MG63 (cell line): ENCODE measurements around the gene ZNF679. TPM values are rescaled to one million over a fixed set of nuclear protein-coding genes. Genes with fewer than 3 reads are reported as not detected.
"Not testable (repeated sequence)": the region's sequence is repeated elsewhere in the genome, so short reads cannot be mapped to it uniquely, and the experiment has no call there.

Source experiments
- DNase-seq: peaks from one replicate; pipeline ENCODE4 v3.0.0-alpha.2; 2020
- H3K27me3 ChIP-seq: fragments of 250-450 bp; sonication (Bioruptor Pico); 2 replicates; pipeline ENCODE4 v1.5.1; 2020; ENCODE audit warnings: mild to moderate bottlenecking, moderate library complexity
- H3K36me3 ChIP-seq: fragments of 250-450 bp; sonication (Bioruptor Pico); 2 replicates; pipeline ENCODE4 v1.5.1; 2020; ENCODE audit warnings: mild to moderate bottlenecking, moderate library complexity
- H3K4me3 ChIP-seq: fragments of 250-450 bp; sonication (Bioruptor Pico); 2 replicates; pipeline ENCODE4 v1.5.1; 2020; ENCODE audit warnings: mild to moderate bottlenecking, moderate library complexity
- H3K9me3 ChIP-seq: fragments of 250-450 bp; sonication (Bioruptor Pico); 2 replicates; pipeline ENCODE4 v1.5.1; 2020; ENCODE audit warnings: mild to moderate bottlenecking, moderate library complexity
- total RNA-seq: library from RNA; depleted of rRNA; stranded (reverse); fragments of >200 nt; shearing (Covaris generic); gene quantifications from 2 replicates; pipeline ENCODE4 v1.2.3, GENCODE V29; 2014; ENCODE audit warnings: low replicate concordance; rRNA removed

ZNF679 gene
- not detected in 2 replicates for total RNA-seq

DNA sequence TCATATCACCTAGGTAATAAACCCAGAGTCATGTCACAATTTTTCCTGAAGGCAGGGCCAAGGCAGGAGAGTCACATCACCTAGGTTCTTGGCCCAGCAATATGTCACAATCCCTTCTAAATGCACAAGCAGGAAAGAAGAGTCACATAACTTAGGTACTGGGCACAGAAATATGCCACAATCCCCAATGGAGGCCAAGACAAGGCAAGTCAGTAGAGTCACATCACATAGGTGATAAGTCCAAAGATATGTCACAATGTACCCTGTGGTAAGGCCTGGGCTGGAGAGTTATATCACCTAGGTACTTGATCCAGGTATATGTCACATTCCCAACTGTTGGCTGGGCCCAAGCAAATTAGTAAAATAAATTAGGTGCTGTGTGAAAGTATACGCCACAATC is at the start of gene ZNF679:
Gene ZNF679, plus strand, starts transcription at position 301 of the 400 bp plus-strand sequence. CDS start 20,644 bp downstream, outside the sequence.
- not testable (repeated sequence) for H3K4me3 ChIP-seq, H3K27me3 ChIP-seq, H3K36me3 ChIP-seq, H3K9me3 ChIP-seq, DNase-seq

DNA sequence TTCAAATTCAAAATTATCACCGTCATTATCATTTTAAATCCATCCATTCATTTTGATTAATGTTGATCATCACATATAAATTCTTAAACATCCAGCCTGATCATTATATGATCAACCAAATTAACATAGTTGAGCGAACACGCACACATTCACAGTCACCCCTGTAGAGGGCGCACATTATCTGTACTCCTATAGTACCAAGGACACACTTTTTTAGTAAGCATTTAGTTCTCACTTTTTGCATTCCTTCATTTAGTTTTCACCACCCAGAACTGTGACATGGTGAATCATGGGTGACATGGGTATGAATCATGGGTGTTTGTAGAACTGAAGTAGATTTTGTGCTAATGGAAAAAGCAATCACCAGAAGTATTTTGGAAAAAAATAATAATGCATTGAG is 47.3 kb upstream of the ZNF679 start:
- no peak for DNase-seq
- Histone ChIP-seq H3K36me3 (no peaks in the 10 kb centered on the region), H3K27me3 (no peaks in the 10 kb centered on the region), H3K4me3 (no peak overlapping the region), H3K9me3 (no peaks in the 10 kb centered on the region)

DNA sequence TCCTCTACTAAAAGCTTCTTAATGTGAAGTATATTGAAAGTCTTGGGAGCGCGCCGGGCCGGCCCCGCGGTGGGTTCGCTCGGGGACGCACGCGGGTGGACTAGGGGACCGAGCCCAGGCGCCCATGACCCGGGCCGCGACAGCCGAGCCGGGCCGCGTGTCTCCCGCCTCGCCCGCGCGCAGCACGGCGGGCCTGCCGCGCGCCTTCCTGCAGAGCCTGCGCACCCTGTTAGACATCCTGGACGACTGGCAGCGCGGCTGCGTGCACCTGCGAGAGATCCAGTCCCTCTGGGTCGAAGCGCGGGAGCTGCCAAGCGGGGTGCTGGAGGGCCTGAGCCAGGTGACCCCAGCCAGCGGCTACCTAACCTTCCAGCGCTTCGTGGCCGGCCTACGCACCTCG is 46.7 kb upstream of the ZNF679 start:
- Histone ChIP-seq H3K27me3 (no peaks in the 10 kb centered on the region), H3K4me3 (no peak overlapping the region), H3K36me3 (no peaks in the 10 kb centered on the region), H3K9me3 (no peaks in the 10 kb centered on the region)
- DNase-seq = no peak

DNA sequence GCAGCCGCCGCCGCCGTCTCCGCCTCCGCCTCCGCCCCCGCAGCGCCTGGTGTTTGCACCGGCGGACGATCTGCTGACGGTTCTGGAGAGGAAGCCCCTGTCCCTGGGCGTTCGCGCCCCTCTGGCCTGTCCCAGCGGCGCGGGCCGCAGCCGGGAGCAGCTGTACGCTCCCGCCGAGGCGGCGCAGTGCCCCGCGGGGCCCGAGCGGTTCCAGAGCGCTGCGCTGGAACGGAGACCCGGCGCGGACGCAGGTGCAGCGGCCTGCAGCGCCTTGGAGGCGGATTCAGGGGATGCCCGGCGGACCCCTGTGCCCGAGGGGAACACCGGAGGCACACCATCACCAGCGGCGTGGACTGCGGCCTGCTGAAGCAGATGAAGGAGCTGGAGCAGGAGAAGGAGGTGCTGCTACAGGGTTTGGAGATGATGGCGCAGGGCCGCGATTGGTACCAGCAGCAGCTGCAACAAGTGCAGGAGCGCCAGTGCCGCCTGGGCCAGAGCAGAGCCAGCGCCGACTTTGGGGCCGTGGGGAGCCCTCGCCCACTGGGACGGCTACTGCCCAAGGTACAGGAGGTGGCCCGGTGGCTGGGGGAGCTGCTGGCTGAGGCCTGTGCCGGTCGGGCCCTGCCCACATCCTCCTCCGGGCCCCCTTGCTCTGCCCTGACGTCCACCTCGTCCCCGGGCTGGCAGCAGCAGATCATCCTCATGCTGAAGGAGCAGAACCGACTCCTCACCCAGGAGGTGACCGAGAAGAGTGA is 46.1 kb upstream of the ZNF679 start:
- Histone ChIP-seq H3K27me3 (no peaks in the 10 kb centered on the region), H3K9me3 (no peaks in the 10 kb centered on the region), H3K36me3 (no peaks in the 10 kb centered on the region), H3K4me3 (no peak overlapping the region)
- no peak for DNase-seq

DNA sequence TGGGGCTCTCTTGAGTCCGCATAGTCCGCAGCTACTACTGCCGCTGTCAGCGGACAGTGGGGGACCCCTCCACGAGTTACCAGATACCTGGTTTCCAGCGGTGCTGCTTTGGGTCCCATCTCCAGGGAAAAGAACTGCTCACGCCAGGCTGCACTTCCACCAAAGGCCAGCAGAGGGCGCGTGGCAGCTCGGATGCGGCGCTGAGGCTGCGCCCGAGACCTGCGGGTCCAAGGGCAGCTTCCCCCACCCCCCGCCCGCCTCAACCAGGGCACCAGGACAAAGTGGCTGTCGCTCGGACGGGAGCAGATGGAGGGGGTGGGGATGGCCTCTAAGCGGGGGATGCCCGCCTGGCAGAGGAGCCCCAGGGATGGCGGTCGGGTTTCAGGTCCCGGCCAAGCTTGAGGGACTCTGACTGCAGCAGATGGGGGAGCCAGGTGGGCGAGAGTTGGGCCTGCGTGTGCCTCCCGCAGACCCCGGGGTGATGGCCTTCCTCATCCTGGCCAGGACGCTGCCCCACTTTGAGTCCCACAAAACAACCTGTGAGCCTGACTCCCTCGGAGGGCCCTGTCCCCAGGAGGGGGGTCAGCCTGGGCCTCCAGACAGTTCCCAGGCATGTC is 45.0 kb upstream of the ZNF679 start:
- Histone ChIP-seq H3K4me3 (no peak overlapping the region), H3K9me3 (no peaks in the 10 kb centered on the region), H3K36me3 (no peaks in the 10 kb centered on the region), H3K27me3 (no peaks in the 10 kb centered on the region)
- DNase-seq = no peak

DNA sequence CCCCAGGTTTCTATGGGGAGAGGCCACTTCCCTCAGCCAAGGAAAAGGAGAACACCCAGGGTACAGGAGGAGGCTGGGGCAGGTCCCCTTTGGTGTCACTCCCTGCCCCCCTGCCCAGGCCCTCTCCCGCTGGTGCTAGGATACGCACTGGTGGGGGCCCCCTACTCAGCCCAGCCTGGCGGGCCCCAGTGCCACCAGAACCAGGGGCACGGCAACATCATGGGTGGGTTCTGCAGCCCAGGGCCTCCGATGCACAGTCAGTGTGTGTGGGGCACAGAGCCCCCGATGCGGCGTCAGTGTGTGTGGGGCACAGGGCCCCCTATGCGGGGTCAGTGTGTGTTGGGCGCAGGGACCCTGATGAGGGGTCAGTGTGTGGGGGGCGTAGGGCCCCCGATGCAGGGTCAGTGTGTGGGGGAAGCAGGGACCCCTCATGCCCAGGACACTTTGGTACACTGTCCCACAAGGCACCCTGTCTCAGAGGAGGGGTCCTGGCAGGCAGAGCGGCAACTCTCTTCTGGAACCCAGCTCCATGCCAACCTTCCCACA is 44.4 kb upstream of the ZNF679 start:
- H3K9me3 ChIP-seq = no peaks in the 10 kb centered on the region
- H3K4me3 ChIP-seq = no peak overlapping the region
- H3K27me3 ChIP-seq = no peaks in the 10 kb centered on the region
- DNase-seq = no peak
- no peaks in the 10 kb centered on the region for H3K36me3 ChIP-seq

DNA sequence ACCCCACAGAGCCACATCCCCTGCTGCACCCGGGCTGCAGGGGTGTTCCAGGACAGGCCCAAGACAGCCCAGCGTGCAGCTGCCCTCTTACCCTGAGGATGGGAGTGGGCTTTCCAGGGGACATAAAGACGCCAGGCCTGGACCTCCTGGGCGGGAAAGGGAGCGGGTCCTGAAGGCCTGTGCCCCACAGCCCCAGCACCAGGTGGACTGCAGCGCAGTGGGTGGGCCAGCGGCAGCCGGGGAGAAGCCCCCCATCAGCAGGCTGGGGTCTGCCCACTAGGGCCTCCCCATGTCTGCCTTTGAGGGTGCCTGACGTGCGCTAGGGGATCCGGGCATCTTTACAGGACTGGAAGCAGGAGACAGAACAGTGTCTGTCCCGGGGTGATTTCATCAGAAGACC is 43.9 kb upstream of the ZNF679 start:
- no peaks in the 10 kb centered on the region for H3K9me3 ChIP-seq
- no peak overlapping the region for H3K4me3 ChIP-seq
- no peak for DNase-seq
- no peaks in the 10 kb centered on the region for H3K27me3 ChIP-seq
- H3K36me3 ChIP-seq = no peaks in the 10 kb centered on the region

DNA sequence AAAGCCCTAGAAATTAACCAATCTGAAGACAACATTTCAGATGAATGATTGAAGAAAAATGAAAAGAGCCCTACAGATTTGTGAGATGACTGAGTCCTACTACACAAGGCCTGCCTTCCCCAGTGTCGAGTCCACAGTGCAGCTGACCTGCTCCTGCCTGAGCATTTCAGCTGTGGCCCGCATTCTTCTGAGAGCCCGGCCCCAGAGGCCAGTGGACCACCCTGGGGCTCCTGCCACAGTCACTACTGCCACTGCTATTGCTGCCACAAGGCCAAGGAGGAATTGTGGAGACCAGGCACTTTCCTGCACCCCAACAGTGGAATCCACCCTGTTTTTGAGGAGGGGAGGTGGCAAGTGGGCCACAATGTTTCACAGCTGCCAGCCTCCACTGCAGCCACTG is 40.9 kb upstream of the ZNF679 start:
- Histone ChIP-seq H3K9me3 (no peaks in the 10 kb centered on the region), H3K27me3 (no peaks in the 10 kb centered on the region), H3K4me3 (no peak overlapping the region), H3K36me3 (no peaks in the 10 kb centered on the region)
- DNase-seq = no peak

DNA sequence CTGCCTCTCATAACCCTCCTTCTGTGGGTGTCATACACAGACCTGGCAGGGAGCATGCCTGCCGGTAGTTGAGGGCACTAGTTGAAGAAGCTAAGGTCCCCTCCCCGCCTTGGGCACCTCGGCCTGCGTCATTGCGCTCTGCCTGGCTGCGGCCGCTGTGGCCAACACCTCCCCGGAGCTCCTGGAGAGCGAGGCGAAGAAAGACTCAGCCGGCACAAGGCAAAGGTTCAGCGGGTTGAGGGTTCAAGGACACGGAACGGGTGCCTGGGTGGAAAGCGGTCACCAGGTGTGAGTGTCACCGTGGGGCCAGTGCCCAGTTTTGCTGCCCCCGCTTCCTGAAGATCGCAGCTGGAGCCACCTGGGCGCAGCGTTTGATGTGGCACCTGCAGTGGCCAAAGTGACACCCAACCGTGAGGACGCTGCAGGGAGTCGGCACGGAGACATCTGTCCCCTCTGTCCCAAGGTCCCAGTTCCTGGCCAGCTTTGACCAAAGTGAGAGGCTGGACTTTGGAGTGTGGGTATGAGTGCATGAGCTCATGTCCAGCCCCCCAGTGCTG is 36.0 kb upstream of the ZNF679 start:
- H3K27me3 ChIP-seq = no peaks in the 10 kb centered on the region
- H3K36me3 ChIP-seq = no peaks in the 10 kb centered on the region
- no peaks in the 10 kb centered on the region for H3K9me3 ChIP-seq
- no peak for DNase-seq
- no peak overlapping the region for H3K4me3 ChIP-seq

DNA sequence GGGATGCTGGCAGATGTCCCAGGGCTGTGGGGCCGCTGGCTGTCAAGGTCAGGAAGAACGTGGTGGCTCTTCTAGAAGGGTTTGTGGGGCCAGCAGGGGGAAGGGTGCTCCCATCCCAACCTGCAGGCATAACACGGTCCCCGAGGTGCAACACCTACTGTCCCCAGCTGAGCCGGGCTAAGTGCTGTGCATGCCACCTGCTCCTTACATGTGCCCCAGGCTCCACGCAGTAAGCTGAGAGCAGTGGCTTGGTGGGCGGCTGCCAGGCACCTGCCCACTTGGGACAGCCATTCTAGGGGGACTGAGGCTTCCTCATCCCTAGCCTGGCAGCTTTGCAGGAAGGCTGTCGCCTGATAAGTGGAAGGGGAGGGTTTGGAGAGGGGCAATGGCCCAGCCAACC is 35.5 kb upstream of the ZNF679 start:
- no peaks in the 10 kb centered on the region for H3K9me3 ChIP-seq
- H3K27me3 ChIP-seq = no peaks in the 10 kb centered on the region
- no peak overlapping the region for H3K4me3 ChIP-seq
- no peak for DNase-seq
- H3K36me3 ChIP-seq = no peaks in the 10 kb centered on the region

DNA sequence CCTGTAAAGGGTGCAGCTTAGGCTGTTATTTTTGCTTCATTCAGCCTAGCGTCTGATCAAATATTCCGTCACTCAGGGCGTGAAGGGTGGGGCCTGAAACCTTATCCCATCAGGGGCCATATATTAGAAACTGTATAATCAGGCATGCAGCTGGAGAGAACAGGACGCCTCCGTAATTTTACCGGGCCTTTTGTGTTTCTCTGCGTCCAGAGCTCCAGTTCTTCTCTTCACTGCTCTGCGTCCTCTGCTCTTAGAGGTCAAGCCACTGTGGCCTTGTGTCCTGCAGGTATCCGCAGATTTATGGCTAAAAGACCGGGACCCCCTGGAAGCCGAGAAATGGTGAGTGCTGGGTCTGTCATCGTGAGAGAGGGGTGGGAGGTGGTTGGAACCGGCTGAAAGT is 21.4 kb upstream of the ZNF679 start, which contains the start of gene ZNF735:
Gene ZNF735, plus strand, starts transcription at position 301 of the 400 bp plus-strand sequence. Its CDS starts 0 bp downstream, at position 301.
- no peaks in the 10 kb centered on the region for H3K27me3 ChIP-seq
- DNase-seq = no peak
- H3K36me3 ChIP-seq = no peaks in the 10 kb centered on the region
- H3K4me3 ChIP-seq = no peak within 1 kb of the TSS
- no peaks in the 10 kb centered on the region for H3K9me3 ChIP-seq

DNA sequence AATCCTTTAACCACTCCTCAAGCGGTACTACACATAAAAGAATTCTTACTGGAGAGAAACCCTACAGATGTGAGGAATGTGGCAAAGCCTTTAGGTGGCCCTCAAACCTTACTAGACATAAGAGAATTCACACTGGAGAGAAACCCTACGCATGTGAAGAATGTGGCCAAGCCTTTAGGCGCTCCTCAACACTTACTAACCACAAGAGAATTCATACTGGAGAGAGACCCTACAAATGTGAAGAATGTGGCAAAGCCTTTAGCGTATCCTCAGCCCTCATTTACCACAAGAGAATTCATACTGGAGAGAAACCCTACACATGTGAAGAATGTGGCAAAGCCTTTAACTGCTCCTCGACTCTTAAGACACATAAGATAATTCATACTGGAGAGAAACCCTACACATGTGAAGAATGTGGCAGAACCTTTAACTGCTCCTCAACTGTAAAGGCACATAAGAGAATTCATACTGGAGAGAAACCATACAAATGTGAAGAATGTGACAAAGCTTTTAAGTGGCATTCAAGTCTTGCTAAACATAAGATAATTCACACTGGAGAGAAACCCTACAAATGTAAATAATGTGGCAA is 8.5 kb upstream of the ZNF679 start:
- not testable (repeated sequence) for H3K4me3 ChIP-seq, H3K27me3 ChIP-seq, H3K9me3 ChIP-seq, DNase-seq, H3K36me3 ChIP-seq

DNA sequence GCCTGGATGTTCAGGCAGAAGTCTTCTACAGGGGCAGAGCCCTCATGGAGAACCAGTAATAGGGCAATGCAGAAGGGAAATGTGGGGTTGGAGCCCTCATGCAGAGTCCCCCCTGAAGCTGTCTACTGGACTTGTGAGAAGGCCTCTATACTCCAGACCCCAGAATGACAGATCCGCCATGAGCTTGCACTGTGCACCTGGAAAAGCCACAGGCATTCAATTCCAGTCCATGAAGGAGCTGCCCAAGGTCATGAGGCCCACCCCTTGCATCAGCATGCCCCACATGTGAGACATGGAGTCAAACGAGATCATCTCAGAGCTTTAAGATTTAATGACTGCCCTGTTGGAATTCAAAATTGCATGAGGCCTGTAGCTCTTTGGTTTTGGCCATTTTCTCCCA is 4.9 kb upstream of the ZNF679 start:
- Histone ChIP-seq H3K9me3 (no peaks in the 10 kb centered on the region), H3K36me3 (no peaks in the 10 kb centered on the region), H3K27me3 (no peaks in the 10 kb centered on the region), H3K4me3 (no peak overlapping the region)
- no peak for DNase-seq

DNA sequence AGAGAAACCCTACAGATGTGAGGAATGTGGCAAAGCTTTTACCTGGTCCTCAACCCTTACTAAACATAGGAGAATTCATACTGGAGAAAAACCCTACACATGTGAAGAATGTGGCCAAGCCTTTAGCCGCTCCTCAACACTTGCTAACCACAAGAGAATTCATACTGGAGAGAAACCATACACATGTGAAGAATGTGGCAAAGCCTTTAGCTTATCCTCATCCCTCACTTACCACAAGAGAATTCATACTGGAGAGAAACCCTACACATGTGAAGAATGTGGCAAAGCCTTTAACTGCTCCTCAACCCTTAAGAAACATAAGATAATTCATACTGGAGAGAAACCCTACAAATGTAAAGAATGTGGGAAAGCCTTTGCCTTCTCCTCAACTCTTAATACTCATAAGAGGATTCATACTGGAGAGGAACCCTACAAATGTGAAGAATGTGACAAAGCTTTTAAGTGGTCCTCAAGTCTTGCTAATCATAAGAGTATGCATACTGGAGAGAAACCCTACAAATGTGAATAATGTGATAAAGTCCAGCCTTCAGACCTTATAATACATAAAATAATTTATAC is 38.2 kb downstream of the ZNF679 start:
- no peak for DNase-seq
- Histone ChIP-seq H3K9me3 (no peaks in the 10 kb centered on the region; the same call in 1 of the 2 replicates), H3K27me3 (no peaks in the 10 kb centered on the region), H3K4me3 (no peak overlapping the region), H3K36me3 (no peaks in the 10 kb centered on the region)

DNA sequence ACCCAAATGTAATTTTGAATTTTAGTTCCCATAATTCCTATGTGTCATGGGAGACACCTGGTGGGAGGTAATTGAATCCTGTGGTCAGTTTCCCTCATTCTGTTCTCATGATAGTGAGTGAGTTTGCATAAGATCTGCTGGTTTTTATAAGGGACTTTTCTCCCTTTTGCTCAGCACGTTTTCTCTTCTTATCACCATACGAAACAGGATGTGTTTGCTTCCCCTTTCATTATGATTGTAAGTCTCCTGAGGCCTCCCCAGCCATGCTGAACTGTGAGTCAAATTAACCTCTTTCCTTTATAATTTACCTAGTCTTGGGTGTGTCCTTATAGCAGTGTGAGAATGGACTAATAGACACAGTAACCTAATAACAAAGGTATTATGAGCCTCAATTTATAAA is 49.4 kb downstream of the ZNF679 start:
- Histone ChIP-seq H3K36me3 (no peaks in the 10 kb centered on the region), H3K4me3 (no peak overlapping the region), H3K27me3 (no peaks in the 10 kb centered on the region), H3K9me3 (no peaks in the 10 kb centered on the region)
- DNase-seq = no peak

DNA sequence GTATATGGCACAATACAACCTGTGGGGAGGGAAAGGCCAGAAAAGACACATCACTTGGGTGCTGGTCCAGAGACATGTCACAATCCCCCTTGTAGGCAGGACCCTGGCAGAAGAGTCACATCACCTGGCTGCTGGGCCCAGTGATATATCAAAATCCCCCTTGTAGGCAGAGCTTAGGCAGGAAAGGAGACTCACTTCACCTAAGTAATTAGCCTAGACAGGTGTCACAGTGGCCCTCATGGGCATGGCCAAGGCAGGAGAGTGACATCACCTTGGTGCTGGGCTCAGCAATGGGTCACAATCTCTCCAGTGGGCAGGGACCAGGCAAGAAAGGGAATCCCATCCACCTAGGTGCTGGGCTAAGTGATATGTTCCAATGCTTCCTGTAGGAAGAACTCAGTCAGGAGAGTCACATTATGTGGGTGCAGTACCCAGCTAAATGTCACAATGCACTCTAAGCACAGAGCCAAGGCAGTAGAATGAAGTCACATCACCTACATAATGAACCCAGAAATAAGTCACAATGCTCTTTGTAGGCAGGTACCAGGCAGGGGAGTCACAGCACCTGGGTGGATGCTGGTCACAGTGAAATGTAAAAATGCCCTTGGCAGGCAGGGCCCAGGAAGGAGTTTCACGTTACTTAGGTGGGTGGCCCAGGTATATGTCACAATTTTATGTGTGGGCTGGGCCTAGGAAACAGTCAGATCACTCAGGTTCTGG is 66.6 kb downstream of the ZNF679 start:
- no peaks in the 10 kb centered on the region for H3K36me3 ChIP-seq
- no peaks in the 10 kb centered on the region for H3K27me3 ChIP-seq
- no peak for DNase-seq
- no peaks in the 10 kb centered on the region for H3K9me3 ChIP-seq
- no peak overlapping the region for H3K4me3 ChIP-seq
